RPMI7951 (cell line): ENCODE data around the gene KL. TPM values are rescaled to one million over a fixed set of nuclear protein-coding genes. Genes with fewer than 3 reads are reported as not detected.

Source experiments
- DNase-seq: peaks from one replicate; pipeline ENCODE4 v3.0.0-alpha.2; 2012; ENCODE audit warnings: low read depth
- total RNA-seq: library from RNA; depleted of rRNA; stranded (reverse); fragments of >200 nt; shearing (Covaris generic); gene quantifications from 2 replicates; pipeline ENCODE4 v1.2.3, GENCODE V29; 2014

The KL gene
- total RNA-seq, 1 experiment from 2014 or later, result not detected

- no peak for DNase-seq
These were observed 64.9 kb downstream of the KL start for GRCh38 chr13:33080972-33081590.

- DNase-seq, result no peak
These were observed 65.4 kb downstream of the KL start for GRCh38 chr13:33081666-33082065.

GRCh38 chr13:33083054-33083453, 66.8 kb downstream of the KL start:
- DNase-seq, result no peak

- peak; percentile 62 for DNase-seq
These were observed 70.9 kb downstream of the KL start for GRCh38 chr13:33087091-33087490.

GRCh38 chr13:33087790-33088189, 71.6 kb downstream of the KL start:
- DNase-seq, result no peak

- no peak for DNase-seq
These were observed 73.1 kb downstream of the KL start for GRCh38 chr13:33089311-33089710.

GRCh38 chr13:33090755-33091414, 74.7 kb downstream of the KL start:
- DNase-seq, result no peak

GRCh38 chr13:33091415-33091774, 75.2 kb downstream of the KL start:
- no peak for DNase-seq

- DNase-seq, result no peak
These were observed 76.1 kb downstream of the KL start for GRCh38 chr13:33092073-33092987.

GRCh38 chr13:33096886-33097605, 80.8 kb downstream of the KL start:
- DNase-seq, result no peak

- DNase-seq, result no peak
These were observed 83.6 kb downstream of the KL start for GRCh38 chr13:33099860-33100259.

- no peak for DNase-seq
These were observed 84.7 kb downstream of the KL start for GRCh38 chr13:33100886-33101285.

GRCh38 chr13:33101835-33102234, 85.6 kb downstream of the KL start:
- no peak for DNase-seq

GRCh38 chr13:33103457-33103856, 87.2 kb downstream of the KL start:
- DNase-seq, result no peak

- DNase-seq, result no peak
These were observed 89.3 kb downstream of the KL start for GRCh38 chr13:33105387-33106005.

- DNase-seq, result no peak
These were observed 90.6 kb downstream of the KL start for GRCh38 chr13:33106656-33107360.

GRCh38 chr13:33107361-33107760, 91.1 kb downstream of the KL start:
- no peak for DNase-seq

GRCh38 chr13:33108620-33109019, 92.4 kb downstream of the KL start:
- DNase-seq, result peak; percentile 16

GRCh38 chr13:33109271-33109697, 93.1 kb downstream of the KL start:
- DNase-seq, result no peak

GRCh38 chr13:33109801-33110200, 93.6 kb downstream of the KL start:
- no peak for DNase-seq

GRCh38 chr13:33110386-33110712, 94.1 kb downstream of the KL start:
- DNase-seq, result no peak
